Activated T-helper 2 cell treated with anti-CD3 and anti-CD28 coated beads, Interferon-gamma antibody, Interleukin-2, Interleukin-4, amounts not matched to agents 10 μg/mL and 5 μg/mL and 100 μg/mL, durations not matched to agents 14 hours and 24 hours and 36 hours (primary cell): ENCODE measurements around the gene ARL5A. TPM values are rescaled to one million over a fixed set of nuclear protein-coding genes. Genes with fewer than 3 reads are reported as not detected.
A peak's percentile ranks its signal among the peaks of the same experiment; 100 is the strongest.

ENCODE experiments used
- DNase-seq: peaks from one replicate; pipeline ENCODE4 v3.0.0; 2021; ENCODE audit warnings: low spot score
- H3K27ac Mint-ChIP-seq: one replicate; pipeline ENCODE4 v1.8.0; 2021; ENCODE audit warnings: mixed read lengths
- H3K27me3 Mint-ChIP-seq: one replicate; pipeline ENCODE4 v1.8.0; 2021; ENCODE audit warnings: low read depth, mixed read lengths
- H3K36me3 Mint-ChIP-seq: one replicate; pipeline ENCODE4 v1.8.0; 2021; ENCODE audit warnings: low read depth, mixed read lengths
- H3K4me1 Mint-ChIP-seq: one replicate; pipeline ENCODE4 v1.8.0; 2021; ENCODE audit warnings: low read depth, mixed read lengths
- H3K4me3 Mint-ChIP-seq: one replicate; pipeline ENCODE4 v1.8.0; 2021; ENCODE audit warnings: low read depth, mild to moderate bottlenecking, moderate library complexity, mixed read lengths
- H3K9me3 Mint-ChIP-seq: one replicate; pipeline ENCODE4 v1.8.0; 2021; ENCODE audit warnings: mixed read lengths
- intact Hi-C: fragments of 100-400 bp; cut with micrococcal nuclease; formaldehyde crosslinking; loops from one replicate; pipeline ENCODE4 v1.15.1; 2023
- total RNA-seq: library from RNA; stranded (reverse); gene quantifications from 2 replicates; pipeline ENCODE4 v1.2.3, GENCODE V29; 2022

ARL5A gene
- total RNA-seq, 1 donor from 2014 or later: 71.7 TPM

- no peak for DNase-seq
- Mint-ChIP-seq H3K4me3 (peak overlapping the region; percentile 78), H3K27me3 (peaks cover 4% of the 10 kb centered on the region), H3K27ac (peak overlapping the region; percentile 75), H3K4me1 (peaks cover 22% of the 10 kb centered on the region), H3K36me3 (peaks cover 13% of the 10 kb centered on the region), H3K9me3 (no peaks in the 10 kb centered on the region)
- intact Hi-C loops: loop anchor here (1.0 to 10.0 kb wide), 6 partner anchors 7 to 888 kb away; partner anchors contain the start of genes ARL6IP6, NMI and PRPF40A
Measured at GRCh38 chr2:151828890-151829324, 686 bp upstream of the ARL5A start.

DNA sequence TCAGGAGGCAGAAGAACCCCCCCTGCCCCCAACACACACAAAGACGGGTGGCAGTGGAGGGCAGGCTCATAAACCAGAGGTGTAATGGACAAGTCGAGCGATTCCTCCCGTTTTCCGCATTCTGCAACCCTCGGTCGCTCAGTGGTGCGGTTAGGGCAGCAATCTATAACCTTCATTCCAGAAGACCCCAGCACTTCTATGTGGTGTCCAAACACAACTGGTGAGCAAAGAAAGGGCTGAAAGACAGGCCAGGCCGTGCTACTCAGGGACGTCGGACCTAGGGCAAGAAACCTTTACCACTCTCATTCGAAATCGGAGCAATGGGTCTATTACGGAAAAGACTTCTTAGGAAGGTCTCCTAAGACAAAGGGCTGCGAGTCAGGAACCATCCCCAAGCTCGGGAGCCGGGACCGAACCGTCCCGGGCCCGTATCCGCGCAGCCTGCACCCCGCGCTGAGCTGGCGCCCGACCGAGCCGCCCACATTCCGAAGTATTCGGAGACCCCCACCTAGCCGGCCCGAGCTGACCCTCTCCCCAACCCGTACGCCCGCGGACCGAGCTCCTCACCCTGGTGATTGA is 568 bp downstream of the ARL5A start:
- Mint-ChIP-seq H3K4me3 (peak overlapping the region; percentile 94), H3K4me1 (peaks cover 34% of the 10 kb centered on the region), H3K36me3 (peaks cover 20% of the 10 kb centered on the region), H3K27ac (peak overlapping the region; percentile 82), H3K27me3 (no peaks in the 10 kb centered on the region), H3K9me3 (no peaks in the 10 kb centered on the region)
- DNase-seq: peak; percentile 27
- intact Hi-C loops: loop anchor here (1.0 to 10.0 kb wide), 6 partner anchors 7 to 890 kb away; partner anchors contain the start of genes ARL6IP6, NMI and PRPF40A

DNA sequence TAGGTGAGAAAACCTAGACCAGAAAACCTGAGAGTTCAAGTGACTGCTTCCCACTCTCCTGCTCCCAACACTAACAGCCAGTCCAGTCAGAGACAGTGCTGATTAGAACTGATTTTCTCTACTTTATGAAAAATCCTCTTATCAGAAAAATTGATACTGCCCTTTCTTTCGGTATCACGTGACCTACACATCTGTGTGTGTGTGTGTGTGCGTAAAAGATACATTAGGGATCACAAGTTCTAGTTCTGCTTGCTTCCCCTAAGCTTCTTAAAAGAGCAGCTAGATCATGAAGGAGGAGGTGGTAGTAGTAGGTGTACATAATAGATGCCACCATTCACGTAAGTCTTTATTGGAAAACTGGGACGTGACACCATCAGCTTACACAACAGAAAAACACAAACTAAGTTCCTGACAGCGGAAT is 1.5 kb downstream of the ARL5A start:
- peak overlapping the region; percentile 94 for H3K4me3 Mint-ChIP-seq
- peaks cover 39% of the 10 kb centered on the region for H3K4me1 Mint-ChIP-seq
- no peaks in the 10 kb centered on the region for H3K27me3 Mint-ChIP-seq
- no peaks in the 10 kb centered on the region for H3K9me3 Mint-ChIP-seq
- H3K27ac Mint-ChIP-seq: peak overlapping the region; percentile 22
- peaks cover 26% of the 10 kb centered on the region for H3K36me3 Mint-ChIP-seq
- intact Hi-C loops: loop anchor here (5.0 to 10.0 kb wide), 3 partner anchors 148 to 891 kb away; partner anchors contain the start of genes ARL6IP6 and PRPF40A
- DNase-seq: no peak

GRCh38 chr2:151824886-151825285 is 3.3 kb downstream of the ARL5A start:
- Mint-ChIP-seq H3K27me3 (no peaks in the 10 kb centered on the region), H3K9me3 (no peaks in the 10 kb centered on the region), H3K27ac (no peak overlapping the region), H3K4me1 (peaks cover 50% of the 10 kb centered on the region), H3K4me3 (no peak overlapping the region), H3K36me3 (peaks cover 29% of the 10 kb centered on the region)
- DNase-seq: no peak
- intact Hi-C loops: loop anchor here (5.0 to 10.0 kb wide), 3 partner anchors 150 to 892 kb away; partner anchors contain the start of genes ARL6IP6 and PRPF40A

DNA sequence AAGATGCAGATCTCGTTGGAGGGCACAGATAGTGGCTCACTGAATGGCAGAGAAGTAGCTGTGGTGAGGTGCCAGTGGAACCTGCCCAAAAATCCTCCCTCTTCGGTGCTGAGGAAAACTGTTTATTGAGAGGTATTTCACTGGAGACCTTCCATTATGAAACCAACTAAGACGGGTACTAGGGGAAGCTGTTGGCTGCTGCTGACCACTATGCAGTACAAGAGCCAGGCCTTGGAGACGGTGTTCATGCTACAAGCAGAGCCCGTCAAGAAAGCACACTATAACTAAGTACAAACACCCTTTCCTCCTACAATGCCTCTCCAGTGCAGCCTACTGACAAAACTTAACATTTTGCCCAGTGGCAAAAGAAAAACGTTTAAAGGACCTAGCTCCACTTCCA is 4.6 kb downstream of the ARL5A start:
- peaks cover 48% of the 10 kb centered on the region for H3K4me1 Mint-ChIP-seq
- H3K27ac Mint-ChIP-seq: no peak overlapping the region
- no peaks in the 10 kb centered on the region for H3K27me3 Mint-ChIP-seq
- H3K4me3 Mint-ChIP-seq: no peak overlapping the region
- H3K9me3 Mint-ChIP-seq: no peaks in the 10 kb centered on the region
- DNase-seq: no peak
- H3K36me3 Mint-ChIP-seq: peaks cover 33% of the 10 kb centered on the region
- intact Hi-C loops: loop anchor here (10.0 kb wide), 2 partner anchors 151 to 181 kb away; no protein-coding TSS in a partner anchor

- Mint-ChIP-seq H3K9me3 (no peaks in the 10 kb centered on the region), H3K4me1 (peaks cover 38% of the 10 kb centered on the region), H3K4me3 (no peak overlapping the region), H3K27me3 (no peaks in the 10 kb centered on the region), H3K36me3 (peaks cover 41% of the 10 kb centered on the region), H3K27ac (peak overlapping the region; percentile 33)
- no peak for DNase-seq
- intact Hi-C loops: loop anchor here (1.0 to 10.0 kb wide), 5 partner anchors 8 to 205 kb away; partner anchors contain the start of gene ARL5A
Measured at GRCh38 chr2:151819920-151820319, 8.3 kb downstream of the ARL5A start.

DNA sequence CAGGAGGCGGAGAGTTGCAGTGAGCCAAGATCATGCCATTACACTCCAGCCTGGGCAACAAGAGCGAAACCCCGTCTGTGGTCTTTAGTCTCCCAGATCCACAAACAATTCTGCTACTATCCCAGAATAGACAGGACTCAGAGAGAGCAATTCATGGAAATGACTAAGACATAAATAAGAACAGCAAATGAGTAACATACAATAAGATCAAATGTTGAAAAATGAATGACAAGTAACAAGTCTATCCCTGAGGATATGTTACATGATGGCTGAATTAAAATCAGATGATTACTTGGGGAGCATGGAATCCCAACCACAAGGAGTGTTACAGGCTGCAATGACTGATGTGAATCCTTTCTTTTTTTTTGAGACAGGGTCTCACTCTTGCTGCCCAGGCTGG is 10.3 kb downstream of the ARL5A start:
- intact Hi-C loops: no loop called here
- H3K4me3 Mint-ChIP-seq: no peak overlapping the region
- no peaks in the 10 kb centered on the region for H3K27me3 Mint-ChIP-seq
- H3K9me3 Mint-ChIP-seq: no peaks in the 10 kb centered on the region
- DNase-seq: no peak
- peaks cover 50% of the 10 kb centered on the region for H3K36me3 Mint-ChIP-seq
- H3K27ac Mint-ChIP-seq: no peak overlapping the region
- H3K4me1 Mint-ChIP-seq: peaks cover 28% of the 10 kb centered on the region

GRCh38 chr2:151816843-151817242 is 11.4 kb downstream of the ARL5A start:
- intact Hi-C loops: no loop called here
- no peak overlapping the region for H3K27ac Mint-ChIP-seq
- no peaks in the 10 kb centered on the region for H3K9me3 Mint-ChIP-seq
- H3K4me3 Mint-ChIP-seq: no peak overlapping the region
- H3K36me3 Mint-ChIP-seq: peaks cover 49% of the 10 kb centered on the region
- no peaks in the 10 kb centered on the region for H3K27me3 Mint-ChIP-seq
- peaks cover 20% of the 10 kb centered on the region for H3K4me1 Mint-ChIP-seq
- no peak for DNase-seq

DNA sequence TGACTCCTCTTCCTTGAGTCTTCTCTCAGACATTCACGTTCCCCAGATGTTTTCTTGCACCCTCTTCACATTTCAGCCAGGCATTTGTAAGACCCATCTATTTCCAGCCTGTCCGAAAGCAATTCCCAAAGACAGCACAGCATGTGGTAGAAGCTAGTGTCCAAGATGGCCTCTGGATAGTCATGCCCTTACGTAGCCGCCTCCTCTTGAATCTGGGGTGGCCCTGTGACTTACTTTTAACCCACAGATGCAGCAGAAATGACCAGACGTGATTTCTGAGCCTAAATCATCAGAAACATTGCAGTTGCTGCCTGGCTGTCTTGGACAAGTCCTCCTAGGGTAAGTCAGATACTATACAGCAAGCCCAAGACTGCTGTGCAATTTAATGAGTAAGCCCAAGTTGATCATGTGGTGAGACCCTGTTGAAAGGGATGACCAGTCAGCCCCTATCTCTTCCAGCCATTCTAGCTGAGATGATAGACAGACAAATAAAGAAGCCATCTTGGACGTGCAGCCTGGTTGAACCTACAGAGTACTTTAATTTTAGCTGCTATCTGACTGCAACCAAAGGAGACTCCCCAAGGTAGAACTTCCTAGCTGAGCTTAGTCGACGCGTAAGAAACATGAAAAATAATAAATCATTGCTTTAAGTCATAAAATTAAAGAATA is 12.3 kb downstream of the ARL5A start:
- H3K4me1 Mint-ChIP-seq: peaks cover 18% of the 10 kb centered on the region
- intact Hi-C loops: no loop called here
- no peaks in the 10 kb centered on the region for H3K9me3 Mint-ChIP-seq
- H3K27ac Mint-ChIP-seq: no peak overlapping the region
- no peak overlapping the region for H3K4me3 Mint-ChIP-seq
- H3K27me3 Mint-ChIP-seq: no peaks in the 10 kb centered on the region
- no peak for DNase-seq
- H3K36me3 Mint-ChIP-seq: peaks cover 55% of the 10 kb centered on the region

DNA sequence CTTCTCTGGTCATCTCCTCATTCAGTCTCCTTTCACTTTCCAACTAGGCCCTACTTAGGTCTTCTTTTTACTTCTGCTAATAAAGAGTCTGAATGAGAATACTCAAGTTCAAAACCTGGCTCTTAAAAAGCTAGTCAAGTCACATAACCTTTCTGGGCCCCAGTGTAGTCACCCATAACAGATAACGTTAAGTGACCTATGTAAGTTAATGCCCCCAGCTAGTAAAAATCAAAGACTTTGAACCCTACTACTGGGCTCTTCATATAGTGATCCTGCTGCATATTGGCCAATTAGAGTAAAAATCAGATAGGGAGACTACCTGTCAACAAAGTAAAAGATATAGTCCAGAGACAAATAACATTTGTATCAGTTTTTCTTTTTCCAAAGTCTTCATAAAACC is 17.7 kb downstream of the ARL5A start:
- H3K9me3 Mint-ChIP-seq: no peaks in the 10 kb centered on the region
- peaks cover 8% of the 10 kb centered on the region for H3K4me1 Mint-ChIP-seq
- no peaks in the 10 kb centered on the region for H3K27me3 Mint-ChIP-seq
- intact Hi-C loops: no loop called here
- no peak for DNase-seq
- no peak overlapping the region for H3K4me3 Mint-ChIP-seq
- no peak overlapping the region for H3K27ac Mint-ChIP-seq
- H3K36me3 Mint-ChIP-seq: peaks cover 41% of the 10 kb centered on the region

- H3K4me3 Mint-ChIP-seq: no peak overlapping the region
- peaks cover 5% of the 10 kb centered on the region for H3K4me1 Mint-ChIP-seq
- H3K36me3 Mint-ChIP-seq: peaks cover 35% of the 10 kb centered on the region
- intact Hi-C loops: no loop called here
- no peaks in the 10 kb centered on the region for H3K27me3 Mint-ChIP-seq
- no peaks in the 10 kb centered on the region for H3K9me3 Mint-ChIP-seq
- DNase-seq: no peak
- no peak overlapping the region for H3K27ac Mint-ChIP-seq
Measured at GRCh38 chr2:151809073-151809383, 19.2 kb downstream of the ARL5A start.

DNA sequence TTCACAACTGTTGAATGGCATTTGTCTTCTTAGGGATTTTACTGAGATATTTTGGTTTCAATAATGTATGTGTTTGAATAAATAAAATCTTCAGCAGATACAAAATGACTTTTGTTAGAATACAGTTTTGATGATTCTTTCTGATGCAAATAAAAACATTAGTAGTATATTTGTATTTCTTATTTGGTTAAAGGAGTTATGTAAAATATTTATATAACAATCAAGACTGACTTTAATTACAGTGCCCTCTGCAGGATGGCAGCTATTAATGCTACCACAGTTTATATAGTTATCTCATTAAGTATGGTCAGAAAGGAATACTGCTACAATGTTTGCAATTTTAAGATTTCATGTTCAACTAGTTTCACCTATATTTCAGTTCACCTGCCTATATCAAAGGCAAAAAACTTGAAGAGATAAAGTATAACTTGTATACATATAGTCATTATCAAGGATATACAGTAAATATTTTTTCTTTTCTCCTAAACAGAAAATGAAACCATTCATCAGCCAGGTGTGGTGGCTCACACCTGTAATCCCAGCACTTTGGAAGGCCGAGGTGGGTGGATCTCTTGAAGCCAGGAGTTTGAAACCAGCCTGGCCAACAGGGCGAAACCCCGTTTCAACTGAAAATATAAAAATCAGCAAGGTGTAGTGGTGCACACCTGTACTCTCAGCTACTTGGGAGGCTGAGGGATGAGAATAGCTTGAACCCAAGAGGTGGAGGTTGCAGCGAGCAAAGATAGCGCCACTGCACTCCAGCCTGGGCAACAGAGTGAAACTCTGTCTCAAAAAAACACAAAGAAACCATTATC is 19.8 kb downstream of the ARL5A start:
- H3K9me3 Mint-ChIP-seq: no peaks in the 10 kb centered on the region
- H3K4me1 Mint-ChIP-seq: peaks cover 5% of the 10 kb centered on the region
- no peak overlapping the region for H3K4me3 Mint-ChIP-seq
- intact Hi-C loops: no loop called here
- DNase-seq: no peak
- no peaks in the 10 kb centered on the region for H3K27me3 Mint-ChIP-seq
- H3K27ac Mint-ChIP-seq: no peak overlapping the region
- peaks cover 32% of the 10 kb centered on the region for H3K36me3 Mint-ChIP-seq
